HUES48 (cell line): ENCODE data around the gene ARHGEF18.
"Not testable (repeated sequence)": the region's sequence is repeated elsewhere in the genome, so short reads cannot be mapped to it uniquely, and the experiment has no call there.

Source experiments
- H3K27ac ChIP-seq: one replicate; pipeline ENCODE4 v1.7.0; 2013; ENCODE audit warnings: low read depth, low read length, inconsistent platforms
- H3K27me3 ChIP-seq: 2 replicates; pipeline ENCODE4 v1.6.1; 2013; ENCODE audit warnings: mild to moderate bottlenecking, low read length; ENCODE audit not compliant: control insufficient read depth, insufficient read depth
- H3K36me3 ChIP-seq: 2 replicates; pipeline ENCODE4 v1.6.1; 2013; ENCODE audit warnings: low read length; ENCODE audit not compliant: control insufficient read depth, insufficient read depth
- H3K4me1 ChIP-seq: 2 replicates; pipeline ENCODE4 v1.6.1; 2013; ENCODE audit warnings: mild to moderate bottlenecking, low read length; ENCODE audit not compliant: control insufficient read depth, insufficient read depth
- H3K4me3 ChIP-seq: 2 replicates; pipeline ENCODE4 v1.5.1; 2013; ENCODE audit warnings: mild to moderate bottlenecking, low read depth, low read length
- H3K9ac ChIP-seq: 2 replicates; pipeline ENCODE4 v1.6.1; 2013; ENCODE audit warnings: mild to moderate bottlenecking, low read depth, low read length, moderate library complexity
- H3K9me3 ChIP-seq: 2 replicates; pipeline ENCODE4 v1.6.1; 2013; ENCODE audit warnings: low read length; ENCODE audit not compliant: control insufficient read depth, insufficient read depth

Gene ARHGEF18

GRCh38 chr19:7348587-7349230, at the start of gene ARHGEF18:
Gene ARHGEF18 (plus strand): TSS chr19:7348937. CDS start chr19:7362891, 13,954 bp downstream.
- H3K9ac ChIP-seq, result no peak within 1 kb of the TSS
- no peak within 1 kb of the TSS for H3K4me3 ChIP-seq
- H3K27me3 ChIP-seq, result no peaks in the 10 kb centered on the region
- H3K4me1 ChIP-seq, result no peaks in the 10 kb centered on the region
- no peaks in the 10 kb centered on the region for H3K36me3 ChIP-seq
- no peak within 1 kb of the TSS for H3K27ac ChIP-seq
- no peaks in the 10 kb centered on the region for H3K9me3 ChIP-seq

- Histone ChIP-seq H3K9ac (no peak overlapping the region), H3K4me3 (no peak overlapping the region), H3K9me3 (no peaks in the 10 kb centered on the region), H3K36me3 (no peaks in the 10 kb centered on the region), H3K4me1 (no peaks in the 10 kb centered on the region), H3K27me3 (no peaks in the 10 kb centered on the region), H3K27ac (no peak overlapping the region)
These were observed 47.2 kb upstream of the ARHGEF18 start for GRCh38 chr19:7301525-7301924.

- H3K4me3 ChIP-seq, result no peak overlapping the region
- H3K9ac ChIP-seq, result no peak overlapping the region
- no peak overlapping the region for H3K27ac ChIP-seq
These were observed 45.3 kb upstream of the ARHGEF18 start for GRCh38 chr19:7303470-7303869.

GRCh38 chr19:7304200-7304599, 44.5 kb upstream of the ARHGEF18 start:
- no peaks in the 10 kb centered on the region for H3K27me3 ChIP-seq
- H3K9me3 ChIP-seq, result no peaks in the 10 kb centered on the region
- no peak overlapping the region for H3K9ac ChIP-seq
- H3K27ac ChIP-seq, result no peak overlapping the region
- no peak overlapping the region for H3K4me3 ChIP-seq
- H3K36me3 ChIP-seq, result no peaks in the 10 kb centered on the region
- no peaks in the 10 kb centered on the region for H3K4me1 ChIP-seq

More at GRCh38 chr19:7303470-7303869, 45.3 kb upstream of the ARHGEF18 start:
- Histone ChIP-seq H3K4me1 (no peaks in the 10 kb centered on the region), H3K9me3 (no peaks in the 10 kb centered on the region), H3K36me3 (no peaks in the 10 kb centered on the region), H3K27me3 (no peaks in the 10 kb centered on the region)

- Histone ChIP-seq H3K27ac (no peak overlapping the region), H3K9ac (no peak overlapping the region), H3K9me3 (no peaks in the 10 kb centered on the region), H3K36me3 (no peaks in the 10 kb centered on the region), H3K27me3 (no peaks in the 10 kb centered on the region), H3K4me3 (no peak overlapping the region), H3K4me1 (no peaks in the 10 kb centered on the region)
These were observed 41.0 kb upstream of the ARHGEF18 start for GRCh38 chr19:7307590-7308218.

- H3K4me1 ChIP-seq, H3K27ac ChIP-seq, H3K36me3 ChIP-seq, H3K9ac ChIP-seq, H3K27me3 ChIP-seq, H3K9me3 ChIP-seq, H3K4me3 ChIP-seq: not testable (repeated sequence)
These were observed 40.4 kb upstream of the ARHGEF18 start for GRCh38 chr19:7308327-7308726.

- Histone ChIP-seq H3K9me3 (no peaks in the 10 kb centered on the region; the same call in 1 of the 2 replicates), H3K27me3 (no peaks in the 10 kb centered on the region), H3K4me3 (no peak overlapping the region), H3K4me1 (no peaks in the 10 kb centered on the region), H3K27ac (no peak overlapping the region), H3K36me3 (no peaks in the 10 kb centered on the region), H3K9ac (no peak overlapping the region)
These were observed 36.8 kb upstream of the ARHGEF18 start for GRCh38 chr19:7311911-7312310.

- H3K27me3 ChIP-seq, result no peaks in the 10 kb centered on the region
- H3K9ac ChIP-seq, result no peak overlapping the region
These were observed 35.9 kb upstream of the ARHGEF18 start for GRCh38 chr19:7312816-7313215.

GRCh38 chr19:7318176-7318575, 30.6 kb upstream of the ARHGEF18 start:
- Histone ChIP-seq H3K27ac (no peak overlapping the region), H3K36me3 (no peaks in the 10 kb centered on the region), H3K27me3 (no peaks in the 10 kb centered on the region), H3K9ac (no peak overlapping the region), H3K9me3 (no peaks in the 10 kb centered on the region; the same call in 1 of the 2 replicates), H3K4me1 (no peaks in the 10 kb centered on the region), H3K4me3 (no peak overlapping the region)

More at GRCh38 chr19:7312816-7313215, 35.9 kb upstream of the ARHGEF18 start:
- Histone ChIP-seq H3K9me3 (no peaks in the 10 kb centered on the region; the same call in 1 of the 2 replicates), H3K4me3 (no peak overlapping the region), H3K4me1 (no peaks in the 10 kb centered on the region), H3K27ac (no peak overlapping the region), H3K36me3 (no peaks in the 10 kb centered on the region)

- Histone ChIP-seq H3K4me3 (no peak overlapping the region), H3K9me3 (no peaks in the 10 kb centered on the region; the same call in 1 of the 2 replicates), H3K36me3 (no peaks in the 10 kb centered on the region), H3K27ac (no peak overlapping the region), H3K4me1 (no peaks in the 10 kb centered on the region), H3K9ac (no peak overlapping the region), H3K27me3 (no peaks in the 10 kb centered on the region)
These were observed 22.4 kb upstream of the ARHGEF18 start for GRCh38 chr19:7326105-7326877.

GRCh38 chr19:7327802-7328201, 20.9 kb upstream of the ARHGEF18 start:
- H3K27ac ChIP-seq, result no peak overlapping the region
- no peaks in the 10 kb centered on the region for H3K4me1 ChIP-seq
- H3K4me3 ChIP-seq, result no peak overlapping the region
- H3K9me3 ChIP-seq, result no peaks in the 10 kb centered on the region; the same call in 1 of the 2 replicates
- no peaks in the 10 kb centered on the region for H3K36me3 ChIP-seq
- H3K9ac ChIP-seq, result no peak overlapping the region
- no peaks in the 10 kb centered on the region for H3K27me3 ChIP-seq
